A549 (cell line): ENCODE data around the gene CACNG5. TPM values are rescaled to one million over a fixed set of nuclear protein-coding genes. Genes with fewer than 3 reads are reported as not detected.

Source experiments
- ATAC-seq, 2 experiments: fragments of 200-7000 bp in 1 of 2; fragments of >200 bp in 1 of 2; cut with Nextera tagmentation in 1 of 2; cut with Tn5 transposase in 1 of 2; 3 replicates each; pipeline versions ENCODE4 v1.8.0 to v1.9.1; 2018 to 2020; ENCODE audit warnings: mild to moderate bottlenecking in 1 of 2, moderate library complexity in 1 of 2
- CTCF ChIA-PET: fragments of 300-600 bp; sonication (Branson Sonifier 250); formaldehyde crosslinking; extraction: SDS; loops from one replicate; lab custom pipeline; 2021; ENCODE audit warnings: antibody characterized with exemption, inconsistent platforms; lab: Yijun Ruan, JAX
- POLR2A ChIA-PET: fragments of 350-600 bp; formaldehyde crosslinking; extraction: SDS; loops from one replicate; lab custom pipeline; 2021; ENCODE audit warnings: antibody characterized with exemption, inconsistent platforms; lab: Yijun Ruan, JAX
- DNase-seq, 2 experiments: peaks; one replicate each; pipeline versions ENCODE4 v3.0.0 to v3.0.0-alpha.2; 2011 to 2016; ENCODE audit warnings: low read depth in 1 of 2, low spot score in 1 of 2
- FAIRE-seq: peaks from 2 replicates; lab custom pipeline; 2011; peaks lifted over from hg19 to GRCh38; lab: Jason Lieb, UNC
- H3K27ac ChIP-seq, 2 experiments: fragments of >200 bp; sonication (Bioruptor Twin); formaldehyde crosslinking; 3 replicates each; pipeline ENCODE4 v1.5.1; 2016 to 2017
- H3K4me1 ChIP-seq: fragments of >200 bp; sonication (Bioruptor Twin); formaldehyde crosslinking; 3 replicates; pipeline ENCODE4 v1.6.1; 2016
- H3K4me2 ChIP-seq: fragments of >200 bp; sonication (Bioruptor Twin); formaldehyde crosslinking; 3 replicates; pipeline ENCODE4 v1.6.1; 2016
- H3K4me3 ChIP-seq: fragments of >200 bp; sonication (Bioruptor Twin); formaldehyde crosslinking; 3 replicates; pipeline ENCODE4 v1.5.1; 2016
- H3K9me3 ChIP-seq: fragments of >200 bp; sonication (Bioruptor Twin); formaldehyde crosslinking; 3 replicates; pipeline ENCODE4 v1.6.1; 2016
- CBX8 ChIP-seq: fragments of 200-600 bp; sonication (generic); IDR thresholded peaks from 2 replicates; pipeline ENCODE4 v1.6.1; 2016
- CHD4 ChIP-seq: fragments of 200-600 bp; sonication (generic); IDR thresholded peaks from 2 replicates; pipeline ENCODE4 v1.6.1; 2016; ENCODE audit warnings: antibody characterized with exemption, mild to moderate bottlenecking, borderline replicate concordance
- EHF ChIP-seq: fragments of 250-450 bp; sonication (Bioruptor Pico); IDR thresholded peaks from 2 replicates; pipeline ENCODE4 v1.5.0; 2020; ENCODE audit warnings: mild to moderate bottlenecking
- EHMT2 ChIP-seq: fragments of 200-600 bp; sonication (generic); IDR thresholded peaks from 2 replicates; pipeline ENCODE4 v1.6.1; 2016; ENCODE audit warnings: antibody characterized with exemption, low read depth, mild to moderate bottlenecking, moderate library complexity
- HDAC2 ChIP-seq: fragments of 200-600 bp; sonication (generic); IDR thresholded peaks from 2 replicates; pipeline ENCODE4 v1.6.1; 2016
- HEYL ChIP-seq: fragments of 250-450 bp; sonication (Bioruptor Pico); IDR thresholded peaks from 2 replicates; pipeline ENCODE4 v1.8.0; 2021; ENCODE audit warnings: mild to moderate bottlenecking, moderate library complexity
- HOXA7 ChIP-seq: fragments of 250-450 bp; sonication (Bioruptor Pico); IDR thresholded peaks from 2 replicates; pipeline ENCODE4 v1.5.0; 2020; ENCODE audit warnings: mild to moderate bottlenecking, moderate library complexity
- HOXB5 ChIP-seq: fragments of 250-450 bp; sonication (Bioruptor Pico); IDR thresholded peaks from 2 replicates; pipeline ENCODE4 v1.5.0; 2020; ENCODE audit warnings: mild to moderate bottlenecking, moderate library complexity
- JUNB ChIP-seq: fragments of >200 bp; sonication (Bioruptor Twin); formaldehyde crosslinking; IDR thresholded peaks from 2 replicates; pipeline ENCODE4 v1.6.1; 2016
- KDM1A ChIP-seq: fragments of 200-600 bp; sonication (generic); IDR thresholded peaks from 2 replicates; pipeline ENCODE4 v1.6.1; 2016; ENCODE audit warnings: low read depth, mild to moderate bottlenecking
- KDM5A ChIP-seq: fragments of 200-600 bp; sonication (generic); IDR thresholded peaks from 2 replicates; pipeline ENCODE4 v1.6.1; 2016; ENCODE audit warnings: antibody characterized with exemption, mild to moderate bottlenecking
- MAFK ChIP-seq: fragments of 450-650 bp; IDR thresholded peaks from 2 replicates; pipeline ENCODE4 v1.6.1; 2014; ENCODE audit not compliant: partially characterized antibody
- MAZ ChIP-seq: fragments of 150-350 bp; IDR thresholded peaks from 2 replicates; pipeline ENCODE4 v1.6.1; 2014; ENCODE audit warnings: antibody characterized with exemption, low read depth, low read length, borderline replicate concordance
- NPAS2 ChIP-seq: fragments of 250-450 bp; sonication (Bioruptor Pico); IDR thresholded peaks from 2 replicates; pipeline ENCODE4 v1.8.0; 2022; ENCODE audit warnings: mild to moderate bottlenecking, moderate library complexity, borderline replicate concordance
- RAD21 ChIP-seq, 2 experiments: fragments of >200 bp in 1 of 2; sonication (Bioruptor Twin) in 1 of 2; formaldehyde crosslinking in 1 of 2; IDR thresholded peaks in 1 of 2; conservative IDR thresholded peaks in 1 of 2; 2 replicates in 1 of 2; 3 replicates in 1 of 2; pipeline ENCODE4 v1.6.1; 2012 to 2018; ENCODE audit warnings: inconsistent platforms in 1 of 2
- RNF2 ChIP-seq: fragments of 200-600 bp; sonication (generic); IDR thresholded peaks from 2 replicates; pipeline ENCODE4 v1.6.1; 2016; ENCODE audit warnings: low read depth, mild to moderate bottlenecking, antibody characterized with exemption, moderate library complexity, borderline replicate concordance
- TP53 ChIP-seq: fragments of 250-450 bp; sonication (Bioruptor Pico); IDR thresholded peaks from 2 replicates; pipeline ENCODE4 v1.5.0; 2021; ENCODE audit warnings: mild to moderate bottlenecking, moderate library complexity
- ZFP36 ChIP-seq: fragments of 450-650 bp; IDR thresholded peaks from 2 replicates; pipeline ENCODE4 v1.6.1; 2014; ENCODE audit warnings: borderline replicate concordance; ENCODE audit not compliant: partially characterized antibody
- ZNF302 ChIP-seq: fragments of 250-450 bp; sonication (Bioruptor Pico); IDR thresholded peaks from 2 replicates; pipeline ENCODE4 v1.9.0; 2021; ENCODE audit warnings: inconsistent platforms, mild to moderate bottlenecking, moderate library complexity
- WGBS: methylation state at CpG from one replicate; pipeline ENCODE4 v1.1.6; 2017; ENCODE audit errors: missing lambda C conversion rate; 5-methylcytosine and 5-hydroxymethylcytosine counted together
- polyA plus RNA-seq, 4 experiments: library from polyadenylated mRNA; depleted of rRNA in 3 of 4; stranded (reverse); fragments of >200 nt; fragmentation: RNase III in 1 of 4; extraction: RNeasy Plus Mini Kit Qiagen cat#74134 plus additional on column Dnase treatment in 1 of 4; gene quantifications; 2 replicates in 3 of 4; 3 replicates in 1 of 4; pipeline ENCODE4 v1.2.3, GENCODE V29; 2011 to 2017
- TF ChIP-seq, protein P1 (sequence below): fragments of >200 bp; sonication (Bioruptor Twin); formaldehyde crosslinking; IDR thresholded peaks from 3 replicates; pipeline ENCODE4 v1.6.1; 2016
- TF ChIP-seq, protein P2 (sequence below): IDR thresholded peaks from 2 replicates; pipeline ENCODE4 v1.6.1; 2012; ENCODE audit warnings: low read depth, borderline replicate concordance
- TF ChIP-seq, protein P3 (sequence below): fragments of 150-350 bp; IDR thresholded peaks from 2 replicates; pipeline ENCODE4 v1.6.1; 2014; ENCODE audit warnings: low read depth, mild to moderate bottlenecking, low read length
- TF ChIP-seq, protein P4 (sequence below): fragments of >200 bp; sonication (Bioruptor Twin); formaldehyde crosslinking; IDR thresholded peaks from 2 replicates; pipeline ENCODE4 v1.6.1; 2016
- TF ChIP-seq, protein P5 (sequence below): IDR thresholded peaks from 2 replicates; pipeline ENCODE4 v1.6.1; 2012
- TF ChIP-seq, protein P6 (sequence below): fragments of 250-450 bp; sonication (Bioruptor Pico); IDR thresholded peaks from 2 replicates; pipeline ENCODE4 v1.5.0; 2020; ENCODE audit warnings: low read depth, mild to moderate bottlenecking, moderate library complexity
- TF ChIP-seq, protein P7 (sequence below): fragments of >200 bp; sonication (Bioruptor Twin); formaldehyde crosslinking; IDR thresholded peaks from 3 replicates; pipeline ENCODE4 v1.5.1; 2016

The CACNG5 gene
- polyA plus RNA-seq, 2 of the 4 experiments (the other 2 are of a cell fraction) = 0.09 TPM; not detected in 1

DNA sequence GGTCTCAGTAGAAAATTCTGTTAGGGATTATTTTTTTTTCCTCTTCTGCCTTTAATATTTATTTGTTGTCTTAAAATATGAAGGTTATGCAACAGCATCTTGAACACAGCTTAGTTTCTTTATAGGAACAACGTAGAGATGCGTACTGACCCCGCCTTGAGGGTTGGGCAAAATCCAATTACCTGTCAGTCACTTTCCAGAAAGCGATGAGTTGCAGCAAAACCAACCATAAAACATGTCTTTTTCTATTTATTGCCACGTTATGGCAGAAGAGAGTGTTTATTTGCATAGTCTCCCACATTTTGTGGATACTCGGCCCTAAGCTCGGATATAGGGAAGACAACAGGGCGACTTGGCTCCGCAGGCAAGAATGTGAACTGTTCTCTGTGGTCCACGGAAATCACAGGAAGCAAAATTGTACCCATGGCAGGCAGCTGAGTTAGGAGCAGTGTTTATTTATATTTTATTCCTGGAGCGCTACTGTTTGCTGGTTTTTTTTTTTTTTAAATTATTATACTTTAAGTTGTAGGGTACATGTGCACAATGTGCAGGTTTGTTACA is 44.3 kb upstream of the CACNG5 start:
- no peak for DNase-seq
- FAIRE-seq = no peak
- H3K9me3 ChIP-seq = no peaks in the 10 kb centered on the region
- ChIA-PET POLR2A (no interaction called here), CTCF (interaction anchor here (0.7 to 1.8 kb wide), 2 partner anchors 10 to 999 kb away, joined by 3 to 5 read pairs; no protein-coding TSS in a partner anchor)
- no peaks in the 10 kb centered on the region for H3K4me1 ChIP-seq
- ATAC-seq = no peak
- no peak overlapping the region for H3K27ac ChIP-seq
- TF ChIP-seq NPAS2 (CRISPR knock-in tag) = no peak
- TF ChIP-seq RNF2 = no peak
- no peak for TF ChIP-seq KDM1A
- TF ChIP-seq EHF = no peak
- TF ChIP-seq, protein P1, sequence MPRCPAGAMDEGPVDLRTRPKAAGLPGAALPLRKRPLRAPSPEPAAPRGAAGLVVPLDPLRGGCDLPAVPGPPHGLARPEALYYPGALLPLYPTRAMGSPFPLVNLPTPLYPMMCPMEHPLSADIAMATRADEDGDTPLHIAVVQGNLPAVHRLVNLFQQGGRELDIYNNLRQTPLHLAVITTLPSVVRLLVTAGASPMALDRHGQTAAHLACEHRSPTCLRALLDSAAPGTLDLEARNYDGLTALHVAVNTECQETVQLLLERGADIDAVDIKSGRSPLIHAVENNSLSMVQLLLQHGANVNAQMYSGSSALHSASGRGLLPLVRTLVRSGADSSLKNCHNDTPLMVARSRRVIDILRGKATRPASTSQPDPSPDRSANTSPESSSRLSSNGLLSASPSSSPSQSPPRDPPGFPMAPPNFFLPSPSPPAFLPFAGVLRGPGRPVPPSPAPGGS = no peak
- TF ChIP-seq ZFP36 = no peak
- no peak for TF ChIP-seq MAFK
- TF ChIP-seq, protein P2, sequence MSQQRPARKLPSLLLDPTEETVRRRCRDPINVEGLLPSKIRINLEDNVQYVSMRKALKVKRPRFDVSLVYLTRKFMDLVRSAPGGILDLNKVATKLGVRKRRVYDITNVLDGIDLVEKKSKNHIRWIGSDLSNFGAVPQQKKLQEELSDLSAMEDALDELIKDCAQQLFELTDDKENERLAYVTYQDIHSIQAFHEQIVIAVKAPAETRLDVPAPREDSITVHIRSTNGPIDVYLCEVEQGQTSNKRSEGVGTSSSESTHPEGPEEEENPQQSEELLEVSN = no peak
- TF ChIP-seq, protein P3, sequence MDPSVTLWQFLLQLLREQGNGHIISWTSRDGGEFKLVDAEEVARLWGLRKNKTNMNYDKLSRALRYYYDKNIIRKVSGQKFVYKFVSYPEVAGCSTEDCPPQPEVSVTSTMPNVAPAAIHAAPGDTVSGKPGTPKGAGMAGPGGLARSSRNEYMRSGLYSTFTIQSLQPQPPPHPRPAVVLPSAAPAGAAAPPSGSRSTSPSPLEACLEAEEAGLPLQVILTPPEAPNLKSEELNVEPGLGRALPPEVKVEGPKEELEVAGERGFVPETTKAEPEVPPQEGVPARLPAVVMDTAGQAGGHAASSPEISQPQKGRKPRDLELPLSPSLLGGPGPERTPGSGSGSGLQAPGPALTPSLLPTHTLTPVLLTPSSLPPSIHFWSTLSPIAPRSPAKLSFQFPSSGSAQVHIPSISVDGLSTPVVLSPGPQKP = no peak
- TF ChIP-seq KDM5A = no peak
- no peak for TF ChIP-seq TP53
- TF ChIP-seq HDAC2 = no peak
- TF ChIP-seq ZNF302 (CRISPR knock-in tag) = no peak
- TF ChIP-seq JUNB = no peak
- no peak for TF ChIP-seq HOXA7 (CRISPR knock-in tag)
- TF ChIP-seq, all 56 proteins: peak for 0
- Histone ChIP-seq H3K4me2 (no peak overlapping the region), H3K4me3 (no peak overlapping the region)
- WGBS = 91% methylated on average over 11 of the region's 11 CpGs

DNA sequence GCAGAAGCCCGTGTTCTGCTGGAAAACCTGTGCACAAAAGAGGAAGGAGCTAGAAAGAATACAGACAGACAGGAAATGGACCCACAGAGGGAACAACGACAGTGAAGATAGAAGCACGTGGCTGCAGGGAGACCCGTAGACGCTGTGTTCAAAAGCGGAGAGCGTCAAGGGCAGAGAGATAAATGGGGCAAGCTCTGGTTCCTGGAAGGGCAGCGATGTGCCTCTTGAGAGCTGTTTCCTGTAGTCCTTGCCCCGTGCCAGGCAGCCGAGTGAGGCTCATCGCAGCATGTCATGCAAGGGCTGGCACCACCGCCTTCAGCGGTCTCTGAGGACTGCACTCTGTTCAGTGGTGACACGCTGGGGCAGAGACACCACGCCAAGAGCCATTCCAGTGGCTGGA is 43.6 kb upstream of the CACNG5 start:
- no peaks in the 10 kb centered on the region for H3K4me1 ChIP-seq
- WGBS = 89% methylated on average over 15 of the region's 15 CpGs
- CTCF ChIA-PET = interaction anchor here (1.8 kb wide), 1 partner anchor 9 kb away, joined by 5 read pairs; no protein-coding TSS in a partner anchor
- FAIRE-seq (no peak), DNase-seq (no peak)
- H3K27ac ChIP-seq = no peak overlapping the region
- H3K4me3 ChIP-seq = no peak overlapping the region
- POLR2A ChIA-PET = no interaction called here
- no peaks in the 10 kb centered on the region for H3K9me3 ChIP-seq
- TF ChIP-seq CBX8 (no peak), MAZ (no peak), RAD21 (conservative IDR thresholded peaks at IDR 0.05 in 1 of 2, IDR thresholded peaks at IDR 0.05 in 1 of 2) (no peak), JUNB (no peak), HEYL (CRISPR knock-in tag) (no peak), KDM5A (no peak), EHMT2 (no peak), HOXB5 (CRISPR knock-in tag) (no peak), CHD4 (no peak)
- TF ChIP-seq, protein P4, sequence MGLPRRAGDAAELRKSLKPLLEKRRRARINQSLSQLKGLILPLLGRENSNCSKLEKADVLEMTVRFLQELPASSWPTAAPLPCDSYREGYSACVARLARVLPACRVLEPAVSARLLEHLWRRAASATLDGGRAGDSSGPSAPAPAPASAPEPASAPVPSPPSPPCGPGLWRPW = no peak
- TF ChIP-seq, protein P3 = no peak
- TF ChIP-seq, protein P1 = no peak
- TF ChIP-seq, protein P5, sequence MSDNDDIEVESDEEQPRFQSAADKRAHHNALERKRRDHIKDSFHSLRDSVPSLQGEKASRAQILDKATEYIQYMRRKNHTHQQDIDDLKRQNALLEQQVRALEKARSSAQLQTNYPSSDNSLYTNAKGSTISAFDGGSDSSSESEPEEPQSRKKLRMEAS = no peak
- TF ChIP-seq, protein P6, sequence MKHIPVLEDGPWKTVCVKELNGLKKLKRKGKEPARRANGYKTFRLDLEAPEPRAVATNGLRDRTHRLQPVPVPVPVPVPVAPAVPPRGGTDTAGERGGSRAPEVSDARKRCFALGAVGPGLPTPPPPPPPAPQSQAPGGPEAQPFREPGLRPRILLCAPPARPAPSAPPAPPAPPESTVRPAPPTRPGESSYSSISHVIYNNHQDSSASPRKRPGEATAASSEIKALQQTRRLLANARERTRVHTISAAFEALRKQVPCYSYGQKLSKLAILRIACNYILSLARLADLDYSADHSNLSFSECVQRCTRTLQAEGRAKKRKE (CRISPR knock-in tag) = no peak
- TF ChIP-seq, protein P2 = no peak
- TF ChIP-seq, protein P7, sequence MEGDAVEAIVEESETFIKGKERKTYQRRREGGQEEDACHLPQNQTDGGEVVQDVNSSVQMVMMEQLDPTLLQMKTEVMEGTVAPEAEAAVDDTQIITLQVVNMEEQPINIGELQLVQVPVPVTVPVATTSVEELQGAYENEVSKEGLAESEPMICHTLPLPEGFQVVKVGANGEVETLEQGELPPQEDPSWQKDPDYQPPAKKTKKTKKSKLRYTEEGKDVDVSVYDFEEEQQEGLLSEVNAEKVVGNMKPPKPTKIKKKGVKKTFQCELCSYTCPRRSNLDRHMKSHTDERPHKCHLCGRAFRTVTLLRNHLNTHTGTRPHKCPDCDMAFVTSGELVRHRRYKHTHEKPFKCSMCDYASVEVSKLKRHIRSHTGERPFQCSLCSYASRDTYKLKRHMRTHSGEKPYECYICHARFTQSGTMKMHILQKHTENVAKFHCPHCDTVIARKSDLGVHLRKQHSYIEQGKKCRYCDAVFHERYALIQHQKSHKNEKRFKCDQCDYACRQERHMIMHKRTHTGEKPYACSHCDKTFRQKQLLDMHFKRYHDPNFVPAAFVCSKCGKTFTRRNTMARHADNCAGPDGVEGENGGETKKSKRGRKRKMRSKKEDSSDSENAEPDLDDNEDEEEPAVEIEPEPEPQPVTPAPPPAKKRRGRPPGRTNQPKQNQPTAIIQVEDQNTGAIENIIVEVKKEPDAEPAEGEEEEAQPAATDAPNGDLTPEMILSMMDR = no peak
- TF ChIP-seq, all 56 proteins: peak for 0
- no peak; a peak in 1 of 6 replicates for ATAC-seq
- H3K4me2 ChIP-seq = no peak overlapping the region
